ENCODE results near the gene FYN.

Gene FYN

GRCh38 chr6:111732390-111732789 is 140.9 kb downstream of the FYN start:
- DNase-seq (ENCODE audit: low read depth): no peak
- no peak for TF ChIP-seq MYC (IDR thresholded peaks at IDR 0.05; ENCODE audit: low read depth, low read length)
- TF ChIP-seq, protein P1, sequence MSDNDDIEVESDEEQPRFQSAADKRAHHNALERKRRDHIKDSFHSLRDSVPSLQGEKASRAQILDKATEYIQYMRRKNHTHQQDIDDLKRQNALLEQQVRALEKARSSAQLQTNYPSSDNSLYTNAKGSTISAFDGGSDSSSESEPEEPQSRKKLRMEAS (IDR thresholded peaks at IDR 0.05; ENCODE audit: low read depth, low read length): no peak
- TF ChIP-seq POLR2A (IDR thresholded peaks at IDR 0.05; ENCODE audit: extremely low read depth, insufficient read length): no peak
- no peak for TF ChIP-seq CTCF (IDR thresholded peaks at IDR 0.05; ENCODE audit: low read depth, low read length)

GRCh38 chr6:111731456-111732195 is 141.6 kb downstream of the FYN start:
- TF ChIP-seq CTCF (IDR thresholded peaks at IDR 0.05; ENCODE audit: low read depth, low read length) (no peak), POLR2A (IDR thresholded peaks at IDR 0.05; ENCODE audit: extremely low read depth, insufficient read length) (no peak)
- TF ChIP-seq, protein P1 (IDR thresholded peaks at IDR 0.05; ENCODE audit: low read depth, low read length): no peak
- no peak for DNase-seq (ENCODE audit: low read depth)
- H3K4me3 ChIP-seq (ENCODE audit: low read depth, low read length): no peak overlapping the region

More at GRCh38 chr6:111732390-111732789, 140.9 kb downstream of the FYN start:
- H3K4me3 ChIP-seq (ENCODE audit: low read depth, low read length): no peak overlapping the region

DNA sequence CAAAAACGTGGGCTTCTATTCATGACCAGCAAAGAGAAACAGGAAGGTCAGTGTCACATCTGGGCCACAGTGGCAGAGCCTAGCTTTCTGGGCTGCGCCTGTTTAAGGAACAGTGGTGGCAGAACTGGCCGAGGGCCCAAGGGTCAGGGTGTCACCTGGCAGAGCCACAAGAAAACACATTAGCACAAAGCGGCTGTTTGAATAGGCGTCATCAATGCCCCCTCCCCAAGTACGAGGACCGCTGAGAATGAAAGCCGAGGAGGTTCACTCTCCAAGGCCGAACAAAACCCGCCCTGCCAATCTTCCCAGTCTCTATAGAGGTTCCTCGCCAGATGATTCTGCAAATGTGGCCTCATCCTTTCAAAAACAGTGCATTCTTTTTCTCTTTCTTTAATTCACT is 142.4 kb downstream of the FYN start:
- DNase-seq (ENCODE audit: low read depth): no peak
- H3K4me3 ChIP-seq (ENCODE audit: low read depth, low read length): no peak overlapping the region
- no peak for TF ChIP-seq MYC (IDR thresholded peaks at IDR 0.05; ENCODE audit: low read depth, low read length)
- TF ChIP-seq, protein P1 (IDR thresholded peaks at IDR 0.05; ENCODE audit: low read depth, low read length): no peak

- no peak for DNase-seq (ENCODE audit: low read depth)
- TF ChIP-seq CTCF (IDR thresholded peaks at IDR 0.05; ENCODE audit: low read depth, low read length) (peak; percentile 25), POLR2A (IDR thresholded peaks at IDR 0.05; ENCODE audit: extremely low read depth, insufficient read length) (no peak), MYC (IDR thresholded peaks at IDR 0.05; ENCODE audit: low read depth, low read length) (no peak)
- TF ChIP-seq, protein P1 (IDR thresholded peaks at IDR 0.05; ENCODE audit: low read depth, low read length): no peak
- no peak overlapping the region for H3K4me3 ChIP-seq (ENCODE audit: low read depth, low read length)
Measured at GRCh38 chr6:111727802-111728201, 145.4 kb downstream of the FYN start.

- DNase-seq (ENCODE audit: low read depth): no peak
- H3K4me3 ChIP-seq (ENCODE audit: low read depth, low read length): no peak overlapping the region
- TF ChIP-seq, protein P1 (IDR thresholded peaks at IDR 0.05; ENCODE audit: low read depth, low read length): no peak
- no peak for TF ChIP-seq CTCF (IDR thresholded peaks at IDR 0.05; ENCODE audit: low read depth, low read length)
- no peak for TF ChIP-seq POLR2A (IDR thresholded peaks at IDR 0.05; ENCODE audit: extremely low read depth, insufficient read length)
- TF ChIP-seq MYC (IDR thresholded peaks at IDR 0.05; ENCODE audit: low read depth, low read length): no peak
Measured at GRCh38 chr6:111727041-111727440, 146.2 kb downstream of the FYN start.

GRCh38 chr6:111725446-111726112 is 147.7 kb downstream of the FYN start:
- TF ChIP-seq CTCF (IDR thresholded peaks at IDR 0.05; ENCODE audit: low read depth, low read length) (no peak), MYC (IDR thresholded peaks at IDR 0.05; ENCODE audit: low read depth, low read length) (no peak), POLR2A (IDR thresholded peaks at IDR 0.05; ENCODE audit: extremely low read depth, insufficient read length) (no peak)
- TF ChIP-seq, protein P1 (IDR thresholded peaks at IDR 0.05; ENCODE audit: low read depth, low read length): no peak
- no peak for DNase-seq (ENCODE audit: low read depth)
- no peak overlapping the region for H3K4me3 ChIP-seq (ENCODE audit: low read depth, low read length)
